ENCODE data around the gene TSPAN18. TPM values are rescaled to one million over a fixed set of nuclear protein-coding genes. Genes with fewer than 3 reads are reported as not detected.
A peak's percentile ranks its signal among the peaks of the same experiment; 100 is the strongest.

The TSPAN18 gene
- total and polyA plus RNA-seq, 2 experiments from 2014 or later = 9.5 to 21.5 TPM

- Histone ChIP-seq H3K9me3 (ENCODE audit: low read depth) (no peaks in the 10 kb centered on the region), H2AFZ (no peak overlapping the region), H3K9me2 (replicated peaks; ENCODE audit: insufficient read depth) (no peaks in the 10 kb centered on the region), H3K4me3 (no peak overlapping the region), H3K36me3 (replicated peaks; ENCODE audit: insufficient read depth, low read depth) (no peaks in the 10 kb centered on the region), H3K4me2 (no peak overlapping the region), H3K4me1 (ENCODE audit: insufficient read depth) (peaks cover 27% of the 10 kb centered on the region), H4K20me1 (ENCODE audit: insufficient read depth, poor library complexity, severe bottlenecking) (no peaks in the 10 kb centered on the region), H3K27ac (no peak overlapping the region), H3K79me2 (peaks cover 17% of the 10 kb centered on the region), H3K27me3 (peaks cover 2% of the 10 kb centered on the region)
- no peak for DNase-seq (ENCODE audit: low spot score)
- TF ChIP-seq, protein P1, sequence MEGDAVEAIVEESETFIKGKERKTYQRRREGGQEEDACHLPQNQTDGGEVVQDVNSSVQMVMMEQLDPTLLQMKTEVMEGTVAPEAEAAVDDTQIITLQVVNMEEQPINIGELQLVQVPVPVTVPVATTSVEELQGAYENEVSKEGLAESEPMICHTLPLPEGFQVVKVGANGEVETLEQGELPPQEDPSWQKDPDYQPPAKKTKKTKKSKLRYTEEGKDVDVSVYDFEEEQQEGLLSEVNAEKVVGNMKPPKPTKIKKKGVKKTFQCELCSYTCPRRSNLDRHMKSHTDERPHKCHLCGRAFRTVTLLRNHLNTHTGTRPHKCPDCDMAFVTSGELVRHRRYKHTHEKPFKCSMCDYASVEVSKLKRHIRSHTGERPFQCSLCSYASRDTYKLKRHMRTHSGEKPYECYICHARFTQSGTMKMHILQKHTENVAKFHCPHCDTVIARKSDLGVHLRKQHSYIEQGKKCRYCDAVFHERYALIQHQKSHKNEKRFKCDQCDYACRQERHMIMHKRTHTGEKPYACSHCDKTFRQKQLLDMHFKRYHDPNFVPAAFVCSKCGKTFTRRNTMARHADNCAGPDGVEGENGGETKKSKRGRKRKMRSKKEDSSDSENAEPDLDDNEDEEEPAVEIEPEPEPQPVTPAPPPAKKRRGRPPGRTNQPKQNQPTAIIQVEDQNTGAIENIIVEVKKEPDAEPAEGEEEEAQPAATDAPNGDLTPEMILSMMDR (IDR thresholded peaks at IDR 0.05; ENCODE audit: poor library complexity) = no peak
- TF ChIP-seq EZH2 (IDR thresholded peaks at IDR 0.05; ENCODE audit: borderline replicate concordance) (no peak), EZH2phosphoT487 (IDR thresholded peaks at IDR 0.05; ENCODE audit: low read depth, severe bottlenecking, unreplicated experiment) (no peak)
- WGBS (ENCODE audit: low lambda C conversion rate, missing lambda C conversion rate) = 61% methylated on average over 12 of the region's 12 CpGs
Measured at GRCh38 chr11:44725016-44725685, 1.6 kb upstream of the TSPAN18 start.

GRCh38 chr11:44725757-44726282, 942 bp upstream of the TSPAN18 start:
- no peak for DNase-seq (ENCODE audit: low spot score)
- Histone ChIP-seq H3K27ac (peak overlapping the region; percentile 27), H3K4me3 (no peak overlapping the region), H2AFZ (no peak overlapping the region), H3K4me1 (ENCODE audit: insufficient read depth) (peaks cover 27% of the 10 kb centered on the region), H3K36me3 (replicated peaks; ENCODE audit: insufficient read depth, low read depth) (no peaks in the 10 kb centered on the region), H3K4me2 (peak overlapping the region; percentile 82), H3K79me2 (peaks cover 19% of the 10 kb centered on the region), H3K27me3 (peaks cover 2% of the 10 kb centered on the region), H3K9me3 (ENCODE audit: low read depth) (no peaks in the 10 kb centered on the region), H3K9me2 (replicated peaks; ENCODE audit: insufficient read depth) (no peaks in the 10 kb centered on the region), H4K20me1 (ENCODE audit: insufficient read depth, poor library complexity, severe bottlenecking) (no peaks in the 10 kb centered on the region)
- 56% methylated on average over 10 of the region's 10 CpGs for WGBS (ENCODE audit: low lambda C conversion rate, missing lambda C conversion rate)
- TF ChIP-seq, protein P1 (IDR thresholded peaks at IDR 0.05; ENCODE audit: poor library complexity) = no peak
- TF ChIP-seq EZH2 (IDR thresholded peaks at IDR 0.05; ENCODE audit: borderline replicate concordance) (no peak), EZH2phosphoT487 (IDR thresholded peaks at IDR 0.05; ENCODE audit: low read depth, severe bottlenecking, unreplicated experiment) (no peak)

GRCh38 chr11:44727114-44727372, 281 bp downstream of the TSPAN18 start:
- TF ChIP-seq EZH2 (IDR thresholded peaks at IDR 0.05; ENCODE audit: borderline replicate concordance) = no peak
- TF ChIP-seq EZH2phosphoT487 (IDR thresholded peaks at IDR 0.05; ENCODE audit: low read depth, severe bottlenecking, unreplicated experiment) = no peak
- TF ChIP-seq, protein P1 (IDR thresholded peaks at IDR 0.05; ENCODE audit: poor library complexity) = no peak
- peak overlapping the region; percentile 94 for H3K4me3 ChIP-seq
- H2AFZ ChIP-seq = peak overlapping the region; percentile 94
- 1% methylated on average over 11 of the region's 45 CpGs for WGBS (ENCODE audit: low lambda C conversion rate, missing lambda C conversion rate)
- peak overlapping the region; percentile 100 for H3K4me2 ChIP-seq
- DNase-seq (ENCODE audit: low spot score) = no peak
- H3K79me2 ChIP-seq = peaks cover 25% of the 10 kb centered on the region
- H3K9me2 ChIP-seq (replicated peaks; ENCODE audit: insufficient read depth) = no peaks in the 10 kb centered on the region
- H3K9me3 ChIP-seq (ENCODE audit: low read depth) = no peaks in the 10 kb centered on the region
- H3K36me3 ChIP-seq (replicated peaks; ENCODE audit: insufficient read depth, low read depth) = no peaks in the 10 kb centered on the region
- peaks cover 2% of the 10 kb centered on the region for H3K27me3 ChIP-seq
- peaks cover 27% of the 10 kb centered on the region for H3K4me1 ChIP-seq (ENCODE audit: insufficient read depth)
- H4K20me1 ChIP-seq (ENCODE audit: insufficient read depth, poor library complexity, severe bottlenecking) = no peaks in the 10 kb centered on the region
- H3K27ac ChIP-seq = no peak overlapping the region
